Ovary (tissue), 9 donors: ENCODE measurements around the gene XPC. TPM values are rescaled to one million over a fixed set of nuclear protein-coding genes. Genes with fewer than 3 reads are reported as not detected.
A peak's percentile ranks its signal among the peaks of the same experiment; 100 is the strongest.
"Not testable (repeated sequence)": the region's sequence is repeated elsewhere in the genome, so short reads cannot be mapped to it uniquely, and the experiment has no call there.

ENCODE experiments used
- DNase-seq, 5 donors: peaks; one replicate each; pipeline ENCODE4 v3.0.0-alpha.2; 2019 to 2020
- H3K27ac ChIP-seq, 2 donors: fragments of 200-600 bp; one replicate each; pipeline versions ENCODE4 v1.5.1 to v1.8.0; 2019 to 2022
- H3K27me3 ChIP-seq: fragments of 200-600 bp; one replicate; pipeline ENCODE4 v1.8.0; 2022
- H3K36me3 ChIP-seq: fragments of 200-600 bp; sonication (generic); one replicate; pipeline ENCODE4 v1.5.1; 2019
- H3K4me1 ChIP-seq: one replicate; pipeline ENCODE4 v1.8.1; 2013; ENCODE audit warnings: mild to moderate bottlenecking, moderate library complexity; ENCODE audit not compliant: insufficient read depth
- H3K4me3 ChIP-seq: fragments of 200-600 bp; sonication (generic); one replicate; pipeline ENCODE4 v1.5.1; 2017
- H3K9me3 ChIP-seq, 2 donors: fragments of 200-600 bp in 1 of 2; sonication (generic) in 1 of 2; one replicate each; pipeline versions ENCODE4 v1.5.1 to v1.8.1; 2013 to 2019; ENCODE audit warnings: mild to moderate bottlenecking in 1 of 2, moderate library complexity in 1 of 2
- CTCF ChIP-seq, 3 donors: fragments of 450-650 bp in 2 of 3; fragments of 200-600 bp in 1 of 3; IDR thresholded peaks; one replicate each; pipeline versions ENCODE4 v1.5.1 to v1.8.0; 2016 to 2022; ENCODE audit warnings: antibody characterized with exemption in 3 of 3, mild to moderate bottlenecking in 1 of 3
- EP300 ChIP-seq: sonication (generic); formaldehyde crosslinking; IDR thresholded peaks from one replicate; pipeline ENCODE4 v1.6.1; 2017; ENCODE audit warnings: antibody characterized with exemption
- POLR2A ChIP-seq: fragments of 450-650 bp; IDR thresholded peaks from one replicate; pipeline ENCODE4 v1.6.1; 2017; ENCODE audit warnings: antibody characterized with exemption, mild to moderate bottlenecking, moderate library complexity
- WGBS, 3 donors: extraction: QIAGEN DNeasy Blood & Tissue Kit in 1 of 3; methylation state at CpG; one replicate each; pipeline versions ENCODE4 v1.1.5 to v1.1.7; 2013 to 2017; 5-methylcytosine and 5-hydroxymethylcytosine counted together
- intact Hi-C, 4 donors: fragments of 100-400 bp; cut with DNase I; formaldehyde crosslinking; loops; one replicate each; pipeline versions ENCODE4 v1.11.0 to v1.15.1; 2022 to 2023
- polyA plus RNA-seq, 2 donors: library from polyadenylated mRNA; stranded (reverse); fragments of 200-250 nt in 1 of 2; fragments of 350-450 nt in 1 of 2; fragmentation: Illumina TruSeq in 1 of 2; extraction: RNeasy Lipid Tissue Mini Kit (QIAGEN cat#74804) in 1 of 2; gene quantifications; one replicate each; pipeline ENCODE4 v1.2.3, GENCODE V29; 2013 to 2014
- total RNA-seq, 7 donors: library from RNA; depleted of rRNA in 2 of 7; stranded (reverse); fragments of >200 nt in 2 of 7; fragmentation: NEBNext Ultra II Directional in 3 of 7; extraction: Animal tissue kit (Norgen Biotek cat#: 25700) in 3 of 7; gene quantifications; one replicate each; pipeline versions ENCODE4 v1.1.0 to v1.2.4, GENCODE V29; 2016 to 2023
- donor health status: DM: no; HTN: no; CAD: no; lungs with moderate emphysema.
- donor health status: DM: no; HTN: no; CAD: no.
- donor health status: Bipolar disorder and iron deficiency.
- donor health status: DM: yes; HTN: yes; CAD: no.
- donor health status: DM: no; HTN: no; CAD: no.
- donor health status: DM: yes; HTN: yes; CAD: no.

The XPC gene
- total and polyA plus RNA-seq, 9 donors: 36.2 to 63.1 (median 40.6) TPM

GRCh38 chr3:14121859-14122258 lies 56.5 kb downstream of the XPC start:
- no peak overlapping the region for H3K27ac ChIP-seq
- H3K27me3 ChIP-seq: no peaks in the 10 kb centered on the region
- TF ChIP-seq CTCF (IDR thresholded peaks at IDR 0.05) (no peak), EP300 (no peak), POLR2A (no peak)
- 83 to 94% (median 89%) methylated on average over 5 of the region's 5 CpGs for WGBS, 3 donors
- intact Hi-C loops: loop anchor here in 2 of 4 donors (10.0 kb wide), 2 partner anchors 53 to 227 kb away; partner anchors contain the start of genes LSM3 (in 1 of the 2) and XPC (in 1 of the 2)
- peaks cover 23% of the 10 kb centered on the region for H3K4me1 ChIP-seq
- no peak for DNase-seq
- H3K36me3 ChIP-seq: no peaks in the 10 kb centered on the region
- H3K9me3 ChIP-seq: no peaks in the 10 kb centered on the region
- H3K4me3 ChIP-seq: no peak overlapping the region

- intact Hi-C loops: loop anchor here in 2 of 4 donors (10.0 kb wide), 2 partner anchors 54 to 226 kb away; partner anchors contain the start of genes LSM3 (in 1 of the 2) and XPC (in 1 of the 2)
- peaks cover 16% of the 10 kb centered on the region for H3K4me1 ChIP-seq
- not testable (repeated sequence) for H3K27ac ChIP-seq, H3K4me3 ChIP-seq, DNase-seq, H3K27me3 ChIP-seq, H3K36me3 ChIP-seq, H3K9me3 ChIP-seq
- WGBS, 3 donors: 94 to 100% (median 98%) methylated on average over 2 of the region's 2 CpGs
These were observed 57.4 kb downstream of the XPC start for GRCh38 chr3:14120921-14121448.

- Histone ChIP-seq H3K27me3 (no peaks in the 10 kb centered on the region), H3K9me3 (no peaks in the 10 kb centered on the region), H3K36me3 (no peaks in the 10 kb centered on the region), H3K4me1 (peaks cover 16% of the 10 kb centered on the region), H3K27ac (no peak overlapping the region), H3K4me3 (no peak overlapping the region)
- TF ChIP-seq EP300: no peak
- no peak for TF ChIP-seq CTCF (IDR thresholded peaks at IDR 0.05)
- TF ChIP-seq POLR2A: no peak
- WGBS, 3 donors: 95 to 96% (median 95%) methylated on average over 11 of the region's 11 CpGs
- no peak for DNase-seq
- intact Hi-C loops: loop anchor here in 2 of 4 donors (10.0 kb wide), 2 partner anchors 54 to 226 kb away; partner anchors contain the start of genes LSM3 (in 1 of the 2) and XPC (in 1 of the 2)
These were observed 58.1 kb downstream of the XPC start for GRCh38 chr3:14120111-14120920.

- Histone ChIP-seq H3K36me3 (no peaks in the 10 kb centered on the region), H3K9me3 (no peaks in the 10 kb centered on the region), H3K27me3 (no peaks in the 10 kb centered on the region), H3K4me3 (no peak overlapping the region), H3K27ac (peak overlapping the region in 1 of 2 donors; percentile 77), H3K4me1 (peaks cover 16% of the 10 kb centered on the region)
- intact Hi-C loops: loop anchor here in 3 of 4 donors (5.0 to 10.0 kb wide), 3 partner anchors 55 to 225 kb away; partner anchors contain the start of genes LSM3 (in 1 of the 3) and XPC (in 1 of the 3)
- TF ChIP-seq EP300 (no peak), CTCF (IDR thresholded peaks at IDR 0.05) (no peak), POLR2A (no peak)
- DNase-seq: no peak
- WGBS, 3 donors: 83 to 89% (median 89%) methylated on average over 2 of the region's 2 CpGs
These were observed 58.8 kb downstream of the XPC start for GRCh38 chr3:14119651-14120050.
